HG03521 (cell line): ENCODE measurements around the gene OST4.

ENCODE experiments used
- ATAC-seq: cut with Tn5 transposase; IDR thresholded peaks from one replicate; pipeline ENCODE4 v1.9.1; 2021; ENCODE audit warnings: mild to moderate bottlenecking, moderate library complexity; ENCODE audit not compliant: unreplicated experiment

Gene OST4

GRCh38 chr2:27093430-27094352 is 22.2 kb upstream of the OST4 start:
- ATAC-seq = no peak

- ATAC-seq = no peak
Measured at GRCh38 chr2:27092696-27093429, 21.4 kb upstream of the OST4 start.

GRCh38 chr2:27091746-27092695 is 20.6 kb upstream of the OST4 start:
- no peak for ATAC-seq

- no peak for ATAC-seq
Measured at GRCh38 chr2:27089111-27089954, 17.9 kb upstream of the OST4 start.

- ATAC-seq = no peak
Measured at GRCh38 chr2:27088634-27089033, 17.2 kb upstream of the OST4 start.

- no peak for ATAC-seq
Measured at GRCh38 chr2:27087823-27088410, 16.5 kb upstream of the OST4 start.

- ATAC-seq = no peak
Measured at GRCh38 chr2:27086724-27087593, 15.5 kb upstream of the OST4 start, which contains the start of gene KHK. Gene KHK, plus strand, starts transcription at chr2:27086772. Its CDS starts 488 bp downstream, at chr2:27087260.

- peak; percentile 78 for ATAC-seq
Measured at GRCh38 chr2:27086090-27086723, 14.8 kb upstream of the OST4 start.

- peak; percentile 1 for ATAC-seq
Measured at GRCh38 chr2:27085673-27086089, 14.2 kb upstream of the OST4 start.

- ATAC-seq = no peak
Measured at GRCh38 chr2:27085062-27085672, 13.7 kb upstream of the OST4 start.

GRCh38 chr2:27084297-27085061 is 13.0 kb upstream of the OST4 start:
- no peak for ATAC-seq

GRCh38 chr2:27083410-27084296 is 12.2 kb upstream of the OST4 start:
- no peak for ATAC-seq

- no peak for ATAC-seq
Measured at GRCh38 chr2:27082773-27083409, 11.4 kb upstream of the OST4 start.

- ATAC-seq = no peak
Measured at GRCh38 chr2:27081984-27082772, 10.7 kb upstream of the OST4 start.

GRCh38 chr2:27080603-27080936 is 9.1 kb upstream of the OST4 start:
- ATAC-seq = no peak
